Tibial artery (tissue), 4 donors: ENCODE data around the gene PDE11A.

Source experiments
- DNase-seq, 2 donors: peaks; one replicate each; pipeline ENCODE4 v3.0.0-alpha.2; 2019
- H3K27ac ChIP-seq, 2 donors: fragments of 200-600 bp; sonication (generic) in 1 of 2; 1 replicate in 1 of 2; 2 replicates in 1 of 2; pipeline ENCODE4 v1.5.1; 2018 to 2019; ENCODE audit warnings: mild to moderate bottlenecking in 1 of 2
- H3K27me3 ChIP-seq, 2 donors: fragments of 200-600 bp; sonication (generic) in 1 of 2; one replicate each; pipeline versions ENCODE4 v1.5.1 to v1.6.0; 2016 to 2019
- H3K36me3 ChIP-seq, 3 donors: fragments of 200-600 bp; sonication (generic) in 2 of 3; one replicate each; pipeline ENCODE4 v1.5.1; 2016 to 2019; ENCODE audit warnings: mild to moderate bottlenecking in 2 of 3
- H3K4me1 ChIP-seq, 4 donors: fragments of 200-600 bp; sonication (generic) in 2 of 4; 1 replicate in 3 of 4; 2 replicates in 1 of 4; pipeline ENCODE4 v1.5.1; 2016 to 2019
- H3K4me3 ChIP-seq, 2 donors: fragments of 200-600 bp; sonication (generic) in 1 of 2; 1 replicate in 1 of 2; 2 replicates in 1 of 2; pipeline ENCODE4 v1.5.1; 2018 to 2019; ENCODE audit warnings: mild to moderate bottlenecking in 2 of 2
- H3K9me3 ChIP-seq, 3 donors: fragments of 200-600 bp; sonication (generic) in 1 of 3; one replicate each; pipeline ENCODE4 v1.5.1; 2016 to 2019
- CTCF ChIP-seq, 2 experiments: fragments of 200-600 bp in 1 of 2; fragments of 450-650 bp in 1 of 2; IDR thresholded peaks; one replicate each; pipeline ENCODE4 v1.5.1; 2017 to 2019; ENCODE audit warnings: antibody characterized with exemption in 2 of 2, mild to moderate bottlenecking in 1 of 2, moderate library complexity in 1 of 2
- intact Hi-C: fragments of 100-400 bp; cut with DNase I; formaldehyde crosslinking; loops from one replicate; pipeline ENCODE4 v1.15.0; 2023; ENCODE audit warnings: low total_unique reads

PDE11A gene

GRCh38 chr2:177675350-177675821 lies 397.2 kb downstream of the PDE11A start:
- intact Hi-C loops: no loop called here
- no peak overlapping the region for H3K27ac ChIP-seq
- no peaks in the 10 kb centered on the region for H3K36me3 ChIP-seq
- no peaks in the 10 kb centered on the region for H3K4me1 ChIP-seq
- H3K4me3 ChIP-seq: no peak overlapping the region
- no peaks in the 10 kb centered on the region for H3K9me3 ChIP-seq
- no peak for DNase-seq
- TF ChIP-seq CTCF (IDR thresholded peaks at IDR 0.05): no peak
- H3K27me3 ChIP-seq: no peaks in the 10 kb centered on the region

- H3K36me3 ChIP-seq: no peaks in the 10 kb centered on the region
- DNase-seq: no peak
- intact Hi-C loops: no loop called here
- no peak overlapping the region for H3K27ac ChIP-seq
- no peaks in the 10 kb centered on the region for H3K4me1 ChIP-seq
- H3K27me3 ChIP-seq: no peaks in the 10 kb centered on the region
- no peak overlapping the region for H3K4me3 ChIP-seq
- no peaks in the 10 kb centered on the region for H3K9me3 ChIP-seq
- no peak for TF ChIP-seq CTCF (IDR thresholded peaks at IDR 0.05)
Measured at GRCh38 chr2:177673602-177674595, 398.7 kb downstream of the PDE11A start.

GRCh38 chr2:177671662-177672061 lies 400.9 kb downstream of the PDE11A start:
- Histone ChIP-seq H3K27me3 (no peaks in the 10 kb centered on the region), H3K4me3 (no peak overlapping the region), H3K36me3 (no peaks in the 10 kb centered on the region), H3K9me3 (no peaks in the 10 kb centered on the region), H3K4me1 (no peaks in the 10 kb centered on the region), H3K27ac (no peak overlapping the region)
- no peak for TF ChIP-seq CTCF (IDR thresholded peaks at IDR 0.05)
- intact Hi-C loops: no loop called here
- no peak for DNase-seq

GRCh38 chr2:177670791-177671535 lies 401.6 kb downstream of the PDE11A start:
- Histone ChIP-seq H3K27me3 (no peaks in the 10 kb centered on the region), H3K36me3 (no peaks in the 10 kb centered on the region), H3K27ac (no peak overlapping the region), H3K4me3 (no peak overlapping the region), H3K4me1 (no peaks in the 10 kb centered on the region), H3K9me3 (no peaks in the 10 kb centered on the region)
- intact Hi-C loops: no loop called here
- no peak for DNase-seq
- no peak for TF ChIP-seq CTCF (IDR thresholded peaks at IDR 0.05)

- H3K4me3 ChIP-seq: no peak overlapping the region
- no peaks in the 10 kb centered on the region for H3K4me1 ChIP-seq
- H3K27me3 ChIP-seq: no peaks in the 10 kb centered on the region
- no peaks in the 10 kb centered on the region for H3K9me3 ChIP-seq
- intact Hi-C loops: no loop called here
- no peak for DNase-seq
- no peak for TF ChIP-seq CTCF (IDR thresholded peaks at IDR 0.05)
- H3K27ac ChIP-seq: no peak overlapping the region
- no peaks in the 10 kb centered on the region for H3K36me3 ChIP-seq
Measured at GRCh38 chr2:177669625-177670330, 402.8 kb downstream of the PDE11A start.
